Right lobe of liver (tissue), 6 donors: ENCODE measurements around the gene ODR4. TPM values are rescaled to one million over a fixed set of nuclear protein-coding genes. Genes with fewer than 3 reads are reported as not detected.
A peak's percentile ranks its signal among the peaks of the same experiment; 100 is the strongest.

Experiments used
- ATAC-seq, 4 donors: fragments of 200-7000 bp; cut with Tn5 transposase; one replicate each; pipeline ENCODE4 v1.9.1; 2020; ENCODE audit warnings: mild to moderate bottlenecking in 4 of 4, moderate library complexity in 4 of 4
- DNase-seq, 3 donors: peaks; one replicate each; pipeline ENCODE4 v3.0.0-alpha.2; 2020
- H3K27ac ChIP-seq, 3 donors: fragments of 200-600 bp; one replicate each; pipeline ENCODE4 v1.8.0; 2022
- H3K27me3 ChIP-seq, 2 donors: fragments of 200-600 bp; one replicate each; pipeline ENCODE4 v1.8.0; 2022
- H3K36me3 ChIP-seq, 4 donors: fragments of 200-600 bp; sonication (generic) in 1 of 4; one replicate each; pipeline versions ENCODE4 v1.5.1 to v1.8.0; 2017 to 2022; ENCODE audit warnings: control low read depth in 1 of 4
- H3K4me1 ChIP-seq, 4 donors: fragments of 200-600 bp; sonication (generic) in 1 of 4; one replicate each; pipeline versions ENCODE4 v1.5.1 to v1.8.0; 2017 to 2022; ENCODE audit warnings: control low read depth in 1 of 4
- H3K4me3 ChIP-seq, 3 donors: fragments of 200-600 bp; one replicate each; pipeline ENCODE4 v1.8.0; 2022
- H3K9me3 ChIP-seq, 4 donors: fragments of 200-600 bp; sonication (generic) in 1 of 4; one replicate each; pipeline versions ENCODE4 v1.5.1 to v1.8.0; 2017 to 2022; ENCODE audit warnings: control low read depth in 1 of 4
- CTCF ChIP-seq, 4 donors: fragments of 200-600 bp in 3 of 4; fragments of 450-650 bp in 1 of 4; IDR thresholded peaks; one replicate each; pipeline versions ENCODE4 v1.5.1 to v1.8.0; 2016 to 2022; ENCODE audit warnings: antibody characterized with exemption in 4 of 4, mild to moderate bottlenecking in 2 of 4
- POLR2A ChIP-seq: fragments of 450-650 bp; IDR thresholded peaks from one replicate; pipeline ENCODE4 v1.6.1; 2017; ENCODE audit warnings: antibody characterized with exemption, mild to moderate bottlenecking
- WGBS: methylation state at CpG from one replicate; pipeline ENCODE4 v1.1.6; 2018; ENCODE audit warnings: low coverage, low lambda C conversion rate; ENCODE audit not compliant: insufficient coverage; ENCODE audit errors: missing lambda C conversion rate; 5-methylcytosine and 5-hydroxymethylcytosine counted together
- intact Hi-C, 2 donors: fragments of 100-400 bp; cut with DNase I; formaldehyde crosslinking; loops; one replicate each; pipeline versions ENCODE4 v1.11.2 to v1.14.1; 2022
- total RNA-seq, 6 experiments: library from RNA; depleted of rRNA in 2 of 6; stranded (reverse); fragments of >200 nt in 2 of 6; fragmentation: NEBNext Ultra II Directional in 3 of 6; extraction: Animal tissue kit (Norgen Biotek cat#: 25700) in 3 of 6; gene quantifications; one replicate each; pipeline versions ENCODE4 v1.1.0 to v1.2.4, GENCODE V29; 2016 to 2023
- donor health status: DM: no; HTN: yes; CAD: no.
- donor health status: DM: no; HTN: no; CAD: no.
- donor health status: DM: no; HTN: no; CAD: no.
- donor health status: DM: no; HTN: yes; CAD: no.
- donor health status: DM: no; HTN: yes; CAD: no.

The ODR4 gene
- total RNA-seq, 6 experiments from 2014 or later: 13.0 to 16.7 (median 14.7) TPM

- H3K27ac ChIP-seq: no peak overlapping the region
- no peaks in the 10 kb centered on the region for H3K4me1 ChIP-seq
- H3K4me3 ChIP-seq: no peak overlapping the region
- no peaks in the 10 kb centered on the region for H3K27me3 ChIP-seq
- intact Hi-C loops: no loop called here
- DNase-seq (no peak), ATAC-seq (no peak)
- peaks cover 0 to 16% (median 8%) of the 10 kb centered on the region in 4 donors for H3K36me3 ChIP-seq
- H3K9me3 ChIP-seq: no peaks in the 10 kb centered on the region
- TF ChIP-seq CTCF (IDR thresholded peaks at IDR 0.05): no peak
- TF ChIP-seq POLR2A: no peak
These were observed 44.7 kb downstream of the ODR4 start for GRCh38 chr1:186420311-186420710.

- no peak for DNase-seq
- 50% methylated on average over 1 of the region's 1 CpG for WGBS
- H3K27ac ChIP-seq: no peak overlapping the region
These were observed 45.3 kb downstream of the ODR4 start for GRCh38 chr1:186420923-186421322.

GRCh38 chr1:186421446-186421845 lies 45.8 kb downstream of the ODR4 start:
- TF ChIP-seq CTCF (IDR thresholded peaks at IDR 0.05): no peak
- no peak for TF ChIP-seq POLR2A
- DNase-seq (no peak), ATAC-seq (no peak)
- Histone ChIP-seq H3K4me3 (no peak overlapping the region), H3K36me3 (peaks cover 0 to 16% (median 8%) of the 10 kb centered on the region in 4 donors), H3K4me1 (no peaks in the 10 kb centered on the region), H3K9me3 (no peaks in the 10 kb centered on the region), H3K27ac (no peak overlapping the region), H3K27me3 (no peaks in the 10 kb centered on the region)
- intact Hi-C loops: no loop called here
- WGBS: 80% methylated on average over 3 of the region's 6 CpGs

More at GRCh38 chr1:186420923-186421322, 45.3 kb downstream of the ODR4 start:
- no peaks in the 10 kb centered on the region for H3K9me3 ChIP-seq
- no peaks in the 10 kb centered on the region for H3K4me1 ChIP-seq
- no peak for TF ChIP-seq CTCF (IDR thresholded peaks at IDR 0.05)
- no peak for TF ChIP-seq POLR2A
- H3K27me3 ChIP-seq: no peaks in the 10 kb centered on the region
- ATAC-seq: no peak
- H3K4me3 ChIP-seq: no peak overlapping the region
- H3K36me3 ChIP-seq: peaks cover 0 to 16% (median 8%) of the 10 kb centered on the region in 4 donors
- intact Hi-C loops: no loop called here

GRCh38 chr1:186424539-186424938 lies 48.9 kb downstream of the ODR4 start:
- Histone ChIP-seq H3K27me3 (no peaks in the 10 kb centered on the region), H3K4me3 (no peak overlapping the region), H3K27ac (no peak overlapping the region), H3K36me3 (peaks cover 0 to 6% (median 4%) of the 10 kb centered on the region in 4 donors), H3K4me1 (no peaks in the 10 kb centered on the region), H3K9me3 (no peaks in the 10 kb centered on the region)
- ATAC-seq: peak in 1 of 4 donors; percentile 36
- DNase-seq: no peak
- TF ChIP-seq POLR2A (no peak), CTCF (IDR thresholded peaks at IDR 0.05) (no peak)
- 53% methylated on average over 2 of the region's 2 CpGs for WGBS
- intact Hi-C loops: no loop called here

- intact Hi-C loops: no loop called here
- TF ChIP-seq CTCF (IDR thresholded peaks at IDR 0.05): no peak
- TF ChIP-seq POLR2A: no peak
- ATAC-seq (no peak), DNase-seq (no peak)
- WGBS: 73% methylated on average over 3 of the region's 3 CpGs
- Histone ChIP-seq H3K9me3 (no peaks in the 10 kb centered on the region), H3K36me3 (peaks cover 0 to under 1% (median 0%) of the 10 kb centered on the region in 4 donors), H3K27me3 (no peaks in the 10 kb centered on the region), H3K4me1 (no peaks in the 10 kb centered on the region), H3K4me3 (no peak overlapping the region), H3K27ac (no peak overlapping the region)
These were observed 50.5 kb downstream of the ODR4 start for GRCh38 chr1:186426118-186426517.
